OCI-LY7 (cell line): Measurements from ENCODE around the gene TMEM89. TPM values are rescaled to one million over a fixed set of nuclear protein-coding genes. Genes with fewer than 3 reads are reported as not detected.

Experiments used
- BruUV-seq: library from RNA; stranded (reverse); fragments of 400-500 nt; replicated peaks from 2 replicates; lab custom pipeline; 2021; lab: Mats Ljungman, UMichigan
- CTCF ChIA-PET: fragments of 300-600 bp; sonication (Branson Sonifier 250); formaldehyde crosslinking; loops from one replicate; lab custom pipeline; 2022; ENCODE audit warnings: antibody characterized with exemption; ENCODE audit not compliant: unreplicated experiment; lab: Charles Lee
- POLR2A ChIA-PET: fragments of 300-600 bp; sonication (Branson Sonifier 250); formaldehyde crosslinking; loops from one replicate; lab custom pipeline; 2022; ENCODE audit warnings: antibody characterized with exemption; lab: Charles Lee
- DNase-seq: peaks from one replicate; pipeline ENCODE4 v3.0.0-alpha.2; 2015; ENCODE audit warnings: low spot score
- H2AFZ ChIP-seq: fragments of 200-600 bp; sonication (generic), shearing (Covaris generic); 2 replicates; pipeline ENCODE4 v1.6.1; 2014; ENCODE audit warnings: mild to moderate bottlenecking, antibody characterized with exemption, low read length, moderate library complexity
- H3K27ac ChIP-seq: fragments of 200-600 bp; sonication (generic); 2 replicates; pipeline ENCODE4 v1.5.1; 2014; ENCODE audit warnings: mixed run types, low read depth, mild to moderate bottlenecking, moderate library complexity, low read length, inconsistent platforms; ENCODE audit not compliant: poor library complexity, severe bottlenecking
- H3K36me3 ChIP-seq: fragments of 200-600 bp; sonication (generic); 2 replicates; pipeline ENCODE4 v1.6.1; 2014; ENCODE audit warnings: mild to moderate bottlenecking, antibody characterized with exemption, low read length, moderate library complexity, mixed read lengths; ENCODE audit not compliant: insufficient read depth
- H3K4me1 ChIP-seq: fragments of 200-600 bp; sonication (generic); 2 replicates; pipeline ENCODE4 v1.5.1; 2014; ENCODE audit warnings: mild to moderate bottlenecking, low read length; ENCODE audit not compliant: insufficient read depth, poor library complexity, severe bottlenecking
- H3K4me2 ChIP-seq: fragments of 200-600 bp; sonication (generic); 2 replicates; pipeline ENCODE4 v1.6.1; 2014; ENCODE audit warnings: mild to moderate bottlenecking, low read length
- H3K4me3 ChIP-seq: fragments of 200-600 bp; sonication (generic); 2 replicates; pipeline ENCODE4 v1.5.1; 2014; ENCODE audit warnings: mild to moderate bottlenecking, low read depth, low read length; ENCODE audit not compliant: poor library complexity, severe bottlenecking
- H3K79me2 ChIP-seq: fragments of 200-600 bp; sonication (generic); 2 replicates; pipeline ENCODE4 v1.6.1; 2016; ENCODE audit warnings: low read depth, mild to moderate bottlenecking, low read length, moderate library complexity, mixed read lengths; ENCODE audit not compliant: insufficient read depth
- H3K9me2 ChIP-seq: fragments of 200-600 bp; sonication (generic); 2 replicates; pipeline ENCODE4 v1.6.1; 2016; ENCODE audit warnings: mild to moderate bottlenecking, low read length, mixed read lengths; ENCODE audit not compliant: insufficient read depth
- H3K9me3 ChIP-seq: fragments of 200-600 bp; sonication (generic); 2 replicates; pipeline ENCODE4 v1.6.1; 2014; ENCODE audit warnings: mild to moderate bottlenecking, mixed run types, low read length, mixed read lengths
- H4K20me1 ChIP-seq: fragments of 200-600 bp; sonication (generic); 2 replicates; pipeline ENCODE4 v1.6.1; 2014; ENCODE audit warnings: mild to moderate bottlenecking, antibody characterized with exemption, low read length, moderate library complexity, mixed read lengths; ENCODE audit not compliant: insufficient read depth
- EZH2phosphoT487 ChIP-seq: fragments of 200-600 bp; sonication (generic); IDR thresholded peaks from 2 replicates; pipeline ENCODE4 v1.6.1; 2018; ENCODE audit warnings: low read depth, borderline replicate concordance, mild to moderate bottlenecking, mixed run types, antibody characterized with exemption, low read length, moderate library complexity, mixed read lengths
- intact Hi-C: fragments of 100-400 bp; cut with micrococcal nuclease; formaldehyde crosslinking; loops from one replicate; pipeline ENCODE4 v1.10.0; 2022; ENCODE audit not compliant: unreplicated experiment
- total RNA-seq, 2 experiments: library from RNA; depleted of rRNA in 1 of 2; stranded (reverse); fragments of >200 nt in 1 of 2; shearing (Covaris generic) in 1 of 2; gene quantifications; 2 replicates each; pipeline ENCODE4 v1.2.3, GENCODE V29; 2014 to 2022
- TF ChIP-seq, protein P1 (sequence below): fragments of 200-600 bp; sonication (generic); conservative IDR thresholded peaks from 2 replicates; pipeline ENCODE4 v1.5.1; 2014; ENCODE audit warnings: mild to moderate bottlenecking, antibody characterized with exemption, low read length, moderate library complexity, mixed read lengths

TMEM89 gene
- total RNA-seq, 2 experiments from 2014 or later = 1.6 TPM; not detected in 1

- CTCF ChIA-PET = no interaction called here
- H3K27ac ChIP-seq = no peak overlapping the region
- H3K4me2 ChIP-seq = no peak overlapping the region
- H3K9me3 ChIP-seq = no peaks in the 10 kb centered on the region
- no peak overlapping the region for H3K4me3 ChIP-seq
- BruUV-seq = no TSS peak
- peaks cover 73% of the 10 kb centered on the region for H3K36me3 ChIP-seq
- H3K4me1 ChIP-seq = no peaks in the 10 kb centered on the region
- H3K79me2 ChIP-seq = no peaks in the 10 kb centered on the region
- POLR2A ChIA-PET = interaction anchor here (0.5 kb wide), 1 partner anchor 1755 kb away, joined by 12 read pairs; no protein-coding TSS in a partner anchor
- no peak for DNase-seq
- no peak for TF ChIP-seq EZH2phosphoT487
- TF ChIP-seq, protein P1, sequence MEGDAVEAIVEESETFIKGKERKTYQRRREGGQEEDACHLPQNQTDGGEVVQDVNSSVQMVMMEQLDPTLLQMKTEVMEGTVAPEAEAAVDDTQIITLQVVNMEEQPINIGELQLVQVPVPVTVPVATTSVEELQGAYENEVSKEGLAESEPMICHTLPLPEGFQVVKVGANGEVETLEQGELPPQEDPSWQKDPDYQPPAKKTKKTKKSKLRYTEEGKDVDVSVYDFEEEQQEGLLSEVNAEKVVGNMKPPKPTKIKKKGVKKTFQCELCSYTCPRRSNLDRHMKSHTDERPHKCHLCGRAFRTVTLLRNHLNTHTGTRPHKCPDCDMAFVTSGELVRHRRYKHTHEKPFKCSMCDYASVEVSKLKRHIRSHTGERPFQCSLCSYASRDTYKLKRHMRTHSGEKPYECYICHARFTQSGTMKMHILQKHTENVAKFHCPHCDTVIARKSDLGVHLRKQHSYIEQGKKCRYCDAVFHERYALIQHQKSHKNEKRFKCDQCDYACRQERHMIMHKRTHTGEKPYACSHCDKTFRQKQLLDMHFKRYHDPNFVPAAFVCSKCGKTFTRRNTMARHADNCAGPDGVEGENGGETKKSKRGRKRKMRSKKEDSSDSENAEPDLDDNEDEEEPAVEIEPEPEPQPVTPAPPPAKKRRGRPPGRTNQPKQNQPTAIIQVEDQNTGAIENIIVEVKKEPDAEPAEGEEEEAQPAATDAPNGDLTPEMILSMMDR = no peak
- H3K9me2 ChIP-seq = no peaks in the 10 kb centered on the region
- intact Hi-C loops = no loop called here
- no peak overlapping the region for H2AFZ ChIP-seq
- H4K20me1 ChIP-seq = no peaks in the 10 kb centered on the region
Measured at GRCh38 chr3:48599509-48600285, 21.9 kb downstream of the TMEM89 start.

DNA sequence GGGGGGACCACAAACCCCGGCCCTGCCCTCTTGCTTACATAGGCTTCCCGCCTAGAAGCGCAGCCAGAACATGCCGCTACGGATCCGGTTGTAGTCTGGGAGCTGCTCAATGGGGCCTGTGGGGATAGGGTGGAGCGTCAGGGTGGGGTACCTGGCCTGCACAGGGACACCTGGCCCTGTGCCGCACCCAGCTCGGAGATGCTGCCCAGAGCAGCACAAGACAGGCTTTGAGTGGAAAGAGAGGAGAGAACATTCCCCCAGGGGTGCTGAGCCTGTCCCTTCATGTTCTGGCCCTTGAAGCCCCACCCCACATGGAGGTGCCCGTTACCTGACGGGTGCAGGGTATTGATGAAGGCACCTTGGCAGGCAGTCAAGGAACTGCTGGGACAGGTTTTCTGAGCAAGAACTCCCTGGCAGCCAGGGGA lies 22.5 kb downstream of the TMEM89 start:
- no TSS peak for BruUV-seq
- intact Hi-C loops = no loop called here
- Histone ChIP-seq H3K9me3 (no peaks in the 10 kb centered on the region), H3K79me2 (no peaks in the 10 kb centered on the region), H4K20me1 (no peaks in the 10 kb centered on the region), H3K4me2 (no peak overlapping the region), H3K27ac (no peak overlapping the region), H3K9me2 (no peaks in the 10 kb centered on the region), H3K36me3 (peaks cover 67% of the 10 kb centered on the region), H3K4me3 (no peak overlapping the region), H2AFZ (no peak overlapping the region), H3K4me1 (no peaks in the 10 kb centered on the region)
- ChIA-PET POLR2A (interaction anchor here (0.5 kb wide), 1 partner anchor 1754 kb away, joined by 12 read pairs; no protein-coding TSS in a partner anchor), CTCF (no interaction called here)
- no peak for TF ChIP-seq EZH2phosphoT487
- TF ChIP-seq, protein P1 = no peak
- no peak for DNase-seq
